Cardiac fibroblast (primary cell): ENCODE measurements around the gene PODXL2.

Experiments used
- DNase-seq, 2 donors: peaks; one replicate each; pipeline versions ENCODE4 v3.0.0 to v3.0.0-alpha.2; 2010; ENCODE audit warnings: low read depth in 2 of 2
- H3K4me3 ChIP-seq, 2 donors: replicated peaks in 1 of 2; 1 replicate in 1 of 2; 2 replicates in 1 of 2; pipeline ENCODE4 v1.5.1; 2011; ENCODE audit warnings: low read depth in 2 of 2, low read length in 2 of 2, mild to moderate bottlenecking in 2 of 2, moderate library complexity in 1 of 2
- TF ChIP-seq, protein P1 (sequence below): IDR thresholded peaks from one replicate; pipeline ENCODE4 v1.5.1; 2011; ENCODE audit warnings: low read depth, mild to moderate bottlenecking, low read length, inconsistent platforms

The PODXL2 gene

DNA sequence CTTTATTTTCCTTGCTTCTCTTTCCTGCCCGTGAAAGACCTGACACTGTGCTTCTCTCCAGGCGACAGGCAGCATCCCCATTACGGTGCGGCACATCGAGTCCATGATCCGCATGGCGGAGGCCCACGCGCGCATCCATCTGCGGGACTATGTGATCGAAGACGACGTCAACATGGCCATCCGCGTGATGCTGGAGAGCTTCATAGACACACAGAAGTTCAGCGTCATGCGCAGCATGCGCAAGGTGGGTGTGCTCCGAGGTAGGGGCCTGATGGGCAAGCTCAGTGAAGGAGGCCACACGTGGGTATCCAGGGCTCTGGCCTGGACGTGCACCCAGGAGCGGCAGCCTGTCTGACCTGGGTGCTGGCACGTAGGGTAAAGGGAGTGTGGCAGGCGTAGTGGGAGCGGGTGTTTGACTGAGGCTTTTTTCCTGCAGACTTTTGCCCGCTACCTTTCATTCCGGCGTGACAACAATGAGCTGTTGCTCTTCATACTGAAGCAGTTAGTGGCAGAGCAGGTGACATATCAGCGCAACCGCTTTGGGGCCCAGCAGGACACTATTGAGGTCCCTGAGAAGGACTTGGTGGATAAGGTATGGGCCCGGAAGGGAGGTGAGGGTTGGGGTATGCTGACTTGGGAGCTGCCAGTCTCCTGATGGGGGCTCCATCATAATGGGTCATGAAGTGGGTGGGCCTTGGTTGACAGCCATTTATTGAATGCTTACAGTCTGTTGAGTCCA, 8.2 kb upstream of the PODXL2 start:
- no peak overlapping the region for H3K4me3 ChIP-seq
- TF ChIP-seq, protein P1, sequence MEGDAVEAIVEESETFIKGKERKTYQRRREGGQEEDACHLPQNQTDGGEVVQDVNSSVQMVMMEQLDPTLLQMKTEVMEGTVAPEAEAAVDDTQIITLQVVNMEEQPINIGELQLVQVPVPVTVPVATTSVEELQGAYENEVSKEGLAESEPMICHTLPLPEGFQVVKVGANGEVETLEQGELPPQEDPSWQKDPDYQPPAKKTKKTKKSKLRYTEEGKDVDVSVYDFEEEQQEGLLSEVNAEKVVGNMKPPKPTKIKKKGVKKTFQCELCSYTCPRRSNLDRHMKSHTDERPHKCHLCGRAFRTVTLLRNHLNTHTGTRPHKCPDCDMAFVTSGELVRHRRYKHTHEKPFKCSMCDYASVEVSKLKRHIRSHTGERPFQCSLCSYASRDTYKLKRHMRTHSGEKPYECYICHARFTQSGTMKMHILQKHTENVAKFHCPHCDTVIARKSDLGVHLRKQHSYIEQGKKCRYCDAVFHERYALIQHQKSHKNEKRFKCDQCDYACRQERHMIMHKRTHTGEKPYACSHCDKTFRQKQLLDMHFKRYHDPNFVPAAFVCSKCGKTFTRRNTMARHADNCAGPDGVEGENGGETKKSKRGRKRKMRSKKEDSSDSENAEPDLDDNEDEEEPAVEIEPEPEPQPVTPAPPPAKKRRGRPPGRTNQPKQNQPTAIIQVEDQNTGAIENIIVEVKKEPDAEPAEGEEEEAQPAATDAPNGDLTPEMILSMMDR, result no peak
- DNase-seq, result no peak

DNA sequence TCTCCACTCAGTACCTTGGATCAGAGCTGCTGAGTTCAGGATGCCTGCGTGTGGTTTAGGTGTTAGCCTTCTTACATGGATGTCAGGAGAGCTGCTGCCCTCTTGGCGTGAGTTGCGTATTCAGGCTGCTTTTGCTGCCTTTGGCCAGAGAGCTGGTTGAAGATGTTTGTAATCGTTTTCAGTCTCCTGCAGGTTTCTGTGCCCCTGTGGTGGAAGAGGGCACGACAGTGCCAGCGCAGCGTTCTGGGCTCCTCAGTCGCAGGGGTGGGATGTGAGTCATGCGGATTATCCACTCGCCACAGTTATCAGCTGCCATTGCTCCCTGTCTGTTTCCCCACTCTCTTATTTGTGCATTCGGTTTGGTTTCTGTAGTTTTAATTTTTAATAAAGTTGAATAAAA, 7.0 kb upstream of the PODXL2 start:
- TF ChIP-seq, protein P1, result no peak
- no peak for DNase-seq
- H3K4me3 ChIP-seq, result no peak overlapping the region

DNA sequence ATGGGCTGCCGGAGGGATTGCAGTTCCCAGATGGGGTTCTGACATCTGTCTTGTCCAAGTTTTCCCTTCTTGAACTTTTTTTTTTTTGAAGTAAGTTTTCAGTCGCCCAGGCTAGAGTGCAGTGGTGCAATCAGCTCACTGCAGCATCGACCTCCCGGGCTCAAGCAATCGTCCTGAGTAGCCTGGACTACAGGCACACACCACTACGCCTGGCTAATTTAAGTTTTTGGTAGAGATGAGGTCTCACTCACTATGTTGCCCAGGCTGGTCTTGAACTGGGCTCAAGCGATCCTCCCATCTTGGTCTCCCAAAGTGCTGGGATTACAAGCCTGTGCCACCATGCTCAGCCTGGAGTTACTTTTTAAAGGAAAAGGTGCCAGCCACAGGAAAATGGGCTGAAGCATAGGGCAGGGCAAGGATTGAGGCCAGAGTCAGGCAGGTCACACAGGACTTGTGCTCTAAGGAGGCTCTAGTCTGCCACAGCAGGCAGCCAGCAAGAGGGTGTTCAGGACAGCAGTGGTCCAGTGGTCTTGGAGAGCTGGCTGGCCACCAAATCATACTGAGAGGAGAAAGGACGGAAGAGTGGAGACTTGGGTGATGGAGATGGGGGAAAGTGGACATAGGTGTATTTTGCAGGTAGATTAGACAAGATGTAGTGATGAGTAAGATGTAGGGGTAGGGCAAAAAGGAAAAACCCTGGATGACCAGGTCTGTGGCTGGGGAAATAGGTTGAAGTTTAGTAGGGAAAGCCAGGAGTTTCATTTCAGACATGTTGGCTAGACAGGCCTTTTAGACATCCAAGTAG, 6.0 kb upstream of the PODXL2 start:
- H3K4me3 ChIP-seq, result no peak overlapping the region
- DNase-seq, result no peak
- TF ChIP-seq, protein P1, result no peak

DNA sequence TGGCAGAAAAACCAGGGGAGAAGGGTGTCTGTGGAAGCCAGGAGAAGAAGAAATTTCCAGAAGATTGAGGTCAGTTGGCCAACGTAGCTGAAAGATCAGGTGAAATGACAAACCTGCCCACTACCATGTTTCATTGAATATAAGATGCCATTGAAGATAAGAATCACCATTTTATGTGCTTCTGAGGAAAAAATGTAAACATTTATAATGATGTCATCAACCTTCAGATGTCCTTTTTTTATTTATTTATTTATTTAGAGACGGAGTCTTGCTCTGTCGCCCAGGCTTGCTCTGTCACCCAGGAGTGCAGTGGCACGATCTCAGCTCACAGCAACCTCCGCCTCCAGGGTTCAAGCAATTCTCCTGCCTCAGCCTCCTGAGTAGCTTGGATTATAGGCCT, 4.9 kb upstream of the PODXL2 start:
- no peak overlapping the region for H3K4me3 ChIP-seq
- DNase-seq, result no peak
- TF ChIP-seq, protein P1, result no peak

DNA sequence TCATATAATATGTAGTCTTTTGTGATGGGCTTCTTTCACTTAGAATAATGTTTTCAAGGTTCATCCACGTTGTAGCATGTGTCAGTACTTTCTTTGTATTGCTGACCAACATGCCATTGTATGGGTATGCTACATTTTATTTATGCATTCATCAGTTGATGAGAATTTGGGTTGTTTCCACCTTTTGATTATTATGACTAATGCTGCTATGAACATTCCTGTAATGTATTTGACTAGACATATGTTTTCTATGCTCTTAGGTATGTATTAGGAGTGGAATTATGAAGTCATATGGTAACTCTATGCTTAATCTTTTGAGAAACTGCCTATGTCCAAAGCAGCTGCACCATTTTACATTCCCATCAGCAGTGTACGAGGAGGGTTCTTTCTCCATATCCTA, 3.2 kb upstream of the PODXL2 start:
- TF ChIP-seq, protein P1, result no peak
- no peak overlapping the region for H3K4me3 ChIP-seq
- no peak for DNase-seq

DNA sequence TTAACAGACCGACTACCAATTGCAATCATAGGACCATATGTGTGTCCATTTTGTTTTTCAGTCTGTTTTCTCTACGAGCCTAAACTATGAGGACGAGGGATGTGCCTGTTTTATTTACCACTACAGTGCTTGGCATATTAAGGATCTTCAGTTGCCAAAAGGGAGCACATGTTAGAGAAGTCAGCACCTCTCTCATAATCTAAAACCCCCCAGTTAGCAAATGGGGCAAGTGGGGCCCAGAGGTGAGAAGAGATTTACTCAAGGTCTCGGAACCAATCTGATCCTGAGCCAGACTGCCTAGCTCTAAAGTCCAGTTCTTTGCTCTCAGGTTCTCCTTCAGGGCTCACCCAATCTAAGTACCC, 578 bp upstream of the PODXL2 start:
- DNase-seq, result no peak
- TF ChIP-seq, protein P1, result no peak
- no peak overlapping the region for H3K4me3 ChIP-seq
